ENCODE results near the gene SNX8.
"Not testable (repeated sequence)": the region's sequence is repeated elsewhere in the genome, so short reads cannot be mapped to it uniquely, and the experiment has no call there.

SNX8 gene

GRCh38 chr7:2316578-2316977 lies 2.3 kb upstream of the SNX8 start:
- H4K20me1 ChIP-seq (ENCODE audit: insufficient read depth, low read length): no peaks in the 10 kb centered on the region
- no peak overlapping the region for H3K9ac ChIP-seq (ENCODE audit: low read length)
- H2AFZ ChIP-seq (ENCODE audit: low read depth, low read length): no peak overlapping the region
- TF ChIP-seq, protein P1, sequence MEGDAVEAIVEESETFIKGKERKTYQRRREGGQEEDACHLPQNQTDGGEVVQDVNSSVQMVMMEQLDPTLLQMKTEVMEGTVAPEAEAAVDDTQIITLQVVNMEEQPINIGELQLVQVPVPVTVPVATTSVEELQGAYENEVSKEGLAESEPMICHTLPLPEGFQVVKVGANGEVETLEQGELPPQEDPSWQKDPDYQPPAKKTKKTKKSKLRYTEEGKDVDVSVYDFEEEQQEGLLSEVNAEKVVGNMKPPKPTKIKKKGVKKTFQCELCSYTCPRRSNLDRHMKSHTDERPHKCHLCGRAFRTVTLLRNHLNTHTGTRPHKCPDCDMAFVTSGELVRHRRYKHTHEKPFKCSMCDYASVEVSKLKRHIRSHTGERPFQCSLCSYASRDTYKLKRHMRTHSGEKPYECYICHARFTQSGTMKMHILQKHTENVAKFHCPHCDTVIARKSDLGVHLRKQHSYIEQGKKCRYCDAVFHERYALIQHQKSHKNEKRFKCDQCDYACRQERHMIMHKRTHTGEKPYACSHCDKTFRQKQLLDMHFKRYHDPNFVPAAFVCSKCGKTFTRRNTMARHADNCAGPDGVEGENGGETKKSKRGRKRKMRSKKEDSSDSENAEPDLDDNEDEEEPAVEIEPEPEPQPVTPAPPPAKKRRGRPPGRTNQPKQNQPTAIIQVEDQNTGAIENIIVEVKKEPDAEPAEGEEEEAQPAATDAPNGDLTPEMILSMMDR (IDR thresholded peaks at IDR 0.05; ENCODE audit: low read depth, low read length): no peak
- no peak for TF ChIP-seq EZH2phosphoT487 (IDR thresholded peaks at IDR 0.05; ENCODE audit: low read depth)
- no peak overlapping the region for H3K27ac ChIP-seq (ENCODE audit: low read length)
- no peaks in the 10 kb centered on the region for H3K36me3 ChIP-seq (replicated peaks; ENCODE audit: low read depth, low read length)
- no peak overlapping the region for H3K4me2 ChIP-seq (ENCODE audit: low read length)
- H3K4me3 ChIP-seq (ENCODE audit: low read length): no peak overlapping the region
- peaks cover 7% of the 10 kb centered on the region for H3K4me1 ChIP-seq (ENCODE audit: low read length)
- no peaks in the 10 kb centered on the region for H3K9me3 ChIP-seq (ENCODE audit: insufficient read depth, low read length)
- H3K79me2 ChIP-seq (ENCODE audit: low read length): peaks cover 18% of the 10 kb centered on the region
- no peaks in the 10 kb centered on the region for H3K27me3 ChIP-seq (ENCODE audit: low read depth, low read length)

DNA sequence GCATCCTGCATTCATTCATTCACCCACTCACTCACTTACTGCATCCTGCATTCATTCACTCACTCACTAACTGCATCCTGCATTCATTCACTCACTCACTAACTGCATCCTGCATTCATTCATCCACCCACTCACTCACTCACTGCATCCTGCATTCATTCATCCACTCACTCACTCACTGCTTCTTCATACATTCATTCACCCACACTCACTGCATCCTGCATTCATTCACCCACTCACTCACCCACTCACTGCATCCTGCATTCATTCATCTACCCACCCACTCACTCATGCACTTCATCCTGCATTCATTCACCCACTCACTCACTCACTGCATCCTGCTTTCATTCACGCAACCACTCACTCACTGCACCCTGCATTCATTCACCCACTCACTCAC lies 1.5 kb upstream of the SNX8 start:
- Histone ChIP-seq H3K4me2 (ENCODE audit: low read length) (no peak overlapping the region), H3K4me1 (ENCODE audit: low read length) (peaks cover 10% of the 10 kb centered on the region), H4K20me1 (ENCODE audit: insufficient read depth, low read length) (no peaks in the 10 kb centered on the region), H3K27ac (ENCODE audit: low read length) (no peak overlapping the region), H3K79me2 (ENCODE audit: low read length) (peaks cover 21% of the 10 kb centered on the region), H3K27me3 (ENCODE audit: low read depth, low read length) (no peaks in the 10 kb centered on the region), H3K9ac (ENCODE audit: low read length) (no peak overlapping the region), H2AFZ (ENCODE audit: low read depth, low read length) (no peak overlapping the region), H3K4me3 (ENCODE audit: low read length) (no peak overlapping the region), H3K9me3 (ENCODE audit: insufficient read depth, low read length) (no peaks in the 10 kb centered on the region), H3K36me3 (replicated peaks; ENCODE audit: low read depth, low read length) (no peaks in the 10 kb centered on the region)
- TF ChIP-seq, protein P1 (IDR thresholded peaks at IDR 0.05; ENCODE audit: low read depth, low read length): no peak
- no peak for TF ChIP-seq EZH2phosphoT487 (IDR thresholded peaks at IDR 0.05; ENCODE audit: low read depth)

- Histone ChIP-seq H2AFZ (ENCODE audit: low read depth, low read length) (peak overlapping the region; percentile 65; the same call in 1 of the 2 replicates), H3K4me2 (ENCODE audit: low read length) (peak overlapping the region; percentile 77), H3K79me2 (ENCODE audit: low read length) (peaks cover 25% of the 10 kb centered on the region), H3K4me3 (ENCODE audit: low read length) (peak overlapping the region; percentile 88), H3K4me1 (ENCODE audit: low read length) (peaks cover 17% of the 10 kb centered on the region)
- H3K36me3 ChIP-seq (replicated peaks; ENCODE audit: low read depth, low read length); H4K20me1 ChIP-seq (ENCODE audit: insufficient read depth, low read length); H3K9ac ChIP-seq (ENCODE audit: low read length); H3K27me3 ChIP-seq (ENCODE audit: low read depth, low read length); H3K9me3 ChIP-seq (ENCODE audit: insufficient read depth, low read length); H3K27ac ChIP-seq (ENCODE audit: low read length): not testable (repeated sequence)
These were observed 802 bp upstream of the SNX8 start for GRCh38 chr7:2314956-2315530.

GRCh38 chr7:2313450-2314208 lies 612 bp downstream of the SNX8 start:
- peaks cover 17% of the 10 kb centered on the region for H3K4me1 ChIP-seq (ENCODE audit: low read length)
- peaks cover 37% of the 10 kb centered on the region for H3K79me2 ChIP-seq (ENCODE audit: low read length)
- peak overlapping the region; percentile 26; the same call in 1 of the 2 replicates for H3K27ac ChIP-seq (ENCODE audit: low read length)

More at GRCh38 chr7:2313450-2314208, 612 bp downstream of the SNX8 start:
- Histone ChIP-seq H3K36me3 (replicated peaks; ENCODE audit: low read depth, low read length) (peaks cover 5% of the 10 kb centered on the region), H4K20me1 (ENCODE audit: insufficient read depth, low read length) (no peaks in the 10 kb centered on the region), H3K9ac (ENCODE audit: low read length) (peak overlapping the region; percentile 69), H3K4me2 (ENCODE audit: low read length) (peak overlapping the region; percentile 77), H3K4me3 (ENCODE audit: low read length) (peak overlapping the region; percentile 88), H2AFZ (ENCODE audit: low read depth, low read length) (no peak overlapping the region), H3K9me3 (ENCODE audit: insufficient read depth, low read length) (no peaks in the 10 kb centered on the region), H3K27me3 (ENCODE audit: low read depth, low read length) (no peaks in the 10 kb centered on the region)
- no peak for TF ChIP-seq EZH2phosphoT487 (IDR thresholded peaks at IDR 0.05; ENCODE audit: low read depth)
- TF ChIP-seq, protein P1 (IDR thresholded peaks at IDR 0.05; ENCODE audit: low read depth, low read length): no peak
